ENCODE measurements around the gene LGALS9. TPM values are rescaled to one million over a fixed set of nuclear protein-coding genes. Genes with fewer than 3 reads are reported as not detected.

LGALS9 gene
- 10 to 100 TPM; 19.9 to 29.6 TPM for total RNA-seq

- DNase-seq (ENCODE audit: low spot score), result no peak
- Mint-ChIP-seq H3K36me3 (no peaks in the 10 kb centered on the region), H3K9me3 (no peaks in the 10 kb centered on the region), H3K27me3 (no peaks in the 10 kb centered on the region), H3K4me1 (ENCODE audit: low read depth in 2 of 2) (peaks cover 18 to 30% of the 10 kb centered on the region in 2 donors), H3K27ac (peak within 1 kb of the TSS; percentile 83 to 92), H3K4me3 (peak within 1 kb of the TSS; percentile 92)
- peak; percentile 59 to 70 for ATAC-seq
These were observed at the start of gene LGALS9 for GRCh38 chr17:27630607-27631410. TSS of gene LGALS9 (plus strand) at chr17:27631188. CDS start at chr17:27631266, 78 bp downstream.

- H3K27me3 Mint-ChIP-seq, result no peaks in the 10 kb centered on the region
- H3K9me3 Mint-ChIP-seq, result no peaks in the 10 kb centered on the region
These were observed 48.3 kb upstream of the LGALS9 start for GRCh38 chr17:27582696-27583095.

GRCh38 chr17:27585153-27585681, 45.8 kb upstream of the LGALS9 start:
- no peaks in the 10 kb centered on the region for H3K36me3 Mint-ChIP-seq

More at GRCh38 chr17:27582696-27583095, 48.3 kb upstream of the LGALS9 start:
- Mint-ChIP-seq H3K4me3 (no peak overlapping the region), H3K27ac (no peak overlapping the region), H3K36me3 (no peaks in the 10 kb centered on the region), H3K4me1 (ENCODE audit: low read depth in 2 of 2) (peaks cover 28 to 36% of the 10 kb centered on the region in 2 donors)
- no peak for DNase-seq (ENCODE audit: low spot score)
- no peak for ATAC-seq

GRCh38 chr17:27585792-27586191, 45.2 kb upstream of the LGALS9 start:
- Mint-ChIP-seq H3K27me3 (no peaks in the 10 kb centered on the region), H3K9me3 (no peaks in the 10 kb centered on the region), H3K4me1 (ENCODE audit: low read depth in 2 of 2) (peaks cover 8 to 11% of the 10 kb centered on the region in 2 donors), H3K4me3 (no peak overlapping the region), H3K36me3 (no peaks in the 10 kb centered on the region), H3K27ac (no peak overlapping the region)
- no peak for ATAC-seq
- no peak for DNase-seq (ENCODE audit: low spot score)

More at GRCh38 chr17:27585153-27585681, 45.8 kb upstream of the LGALS9 start:
- ATAC-seq (no peak), DNase-seq (ENCODE audit: low spot score) (no peak)
- Mint-ChIP-seq H3K4me1 (ENCODE audit: low read depth in 2 of 2) (peaks cover 10 to 13% of the 10 kb centered on the region in 2 donors), H3K27me3 (no peaks in the 10 kb centered on the region), H3K4me3 (no peak overlapping the region), H3K27ac (no peak overlapping the region), H3K9me3 (no peaks in the 10 kb centered on the region)

- ATAC-seq (no peak), DNase-seq (ENCODE audit: low spot score) (no peak)
- H3K4me3 Mint-ChIP-seq, result no peak overlapping the region
- no peak overlapping the region for H3K27ac Mint-ChIP-seq
- peaks cover 7 to 9% of the 10 kb centered on the region in 2 donors for H3K4me1 Mint-ChIP-seq (ENCODE audit: low read depth in 2 of 2)
- H3K36me3 Mint-ChIP-seq, result no peaks in the 10 kb centered on the region
- H3K9me3 Mint-ChIP-seq, result no peaks in the 10 kb centered on the region
- H3K27me3 Mint-ChIP-seq, result no peaks in the 10 kb centered on the region
These were observed 44.7 kb upstream of the LGALS9 start for GRCh38 chr17:27586203-27586721.

- H3K4me1 Mint-ChIP-seq (ENCODE audit: low read depth in 2 of 2), result no peaks in the 10 kb centered on the region
- H3K36me3 Mint-ChIP-seq, result no peaks in the 10 kb centered on the region
- H3K9me3 Mint-ChIP-seq, result no peaks in the 10 kb centered on the region
- H3K4me3 Mint-ChIP-seq, result no peak overlapping the region
- no peak overlapping the region for H3K27ac Mint-ChIP-seq
- ATAC-seq (no peak), DNase-seq (ENCODE audit: low spot score) (no peak)
- no peaks in the 10 kb centered on the region for H3K27me3 Mint-ChIP-seq
These were observed 42.6 kb upstream of the LGALS9 start for GRCh38 chr17:27588354-27588753.

- no peak overlapping the region for H3K27ac Mint-ChIP-seq
- no peaks in the 10 kb centered on the region for H3K9me3 Mint-ChIP-seq
- no peaks in the 10 kb centered on the region for H3K27me3 Mint-ChIP-seq
- no peak overlapping the region for H3K4me3 Mint-ChIP-seq
- H3K4me1 Mint-ChIP-seq (ENCODE audit: low read depth in 2 of 2), result peaks cover 0 to 4% of the 10 kb centered on the region in 2 donors
- ATAC-seq (no peak), DNase-seq (ENCODE audit: low spot score) (no peak)
- no peaks in the 10 kb centered on the region for H3K36me3 Mint-ChIP-seq
These were observed 40.1 kb upstream of the LGALS9 start for GRCh38 chr17:27590864-27591263.

- H3K27me3 Mint-ChIP-seq, result no peaks in the 10 kb centered on the region
- H3K9me3 Mint-ChIP-seq, result no peaks in the 10 kb centered on the region
- no peak overlapping the region for H3K27ac Mint-ChIP-seq
- peaks cover 4% of the 10 kb centered on the region for H3K36me3 Mint-ChIP-seq
- no peak overlapping the region for H3K4me3 Mint-ChIP-seq
- ATAC-seq, result no peak
- no peak for DNase-seq (ENCODE audit: low spot score)
- H3K4me1 Mint-ChIP-seq (ENCODE audit: low read depth in 2 of 2), result peaks cover 3 to 5% of the 10 kb centered on the region in 2 donors
These were observed 39.0 kb upstream of the LGALS9 start for GRCh38 chr17:27591986-27592385.

- Mint-ChIP-seq H3K4me1 (ENCODE audit: low read depth in 2 of 2) (peaks cover 3 to 5% of the 10 kb centered on the region in 2 donors), H3K27ac (no peak overlapping the region), H3K9me3 (no peaks in the 10 kb centered on the region), H3K4me3 (no peak overlapping the region), H3K27me3 (no peaks in the 10 kb centered on the region), H3K36me3 (peaks cover 4% of the 10 kb centered on the region)
- ATAC-seq (no peak), DNase-seq (ENCODE audit: low spot score) (no peak)
These were observed 37.6 kb upstream of the LGALS9 start for GRCh38 chr17:27593232-27593856.

- ATAC-seq (no peak), DNase-seq (ENCODE audit: low spot score) (no peak)
- Mint-ChIP-seq H3K4me3 (no peak overlapping the region), H3K36me3 (peaks cover 4% of the 10 kb centered on the region), H3K9me3 (no peaks in the 10 kb centered on the region), H3K27me3 (no peaks in the 10 kb centered on the region), H3K4me1 (ENCODE audit: low read depth in 2 of 2) (peaks cover 3 to 5% of the 10 kb centered on the region in 2 donors), H3K27ac (no peak overlapping the region)
These were observed 37.1 kb upstream of the LGALS9 start for GRCh38 chr17:27593857-27594255.

- no peak for DNase-seq (ENCODE audit: low spot score)
- no peak for ATAC-seq
- no peak overlapping the region for H3K4me3 Mint-ChIP-seq
These were observed 35.8 kb upstream of the LGALS9 start for GRCh38 chr17:27595208-27595607.

GRCh38 chr17:27596096-27596495, 34.9 kb upstream of the LGALS9 start:
- Mint-ChIP-seq H3K27ac (peak overlapping the region in 1 of 2 donors; percentile 67), H3K4me1 (ENCODE audit: low read depth in 2 of 2) (peaks cover 8 to 11% of the 10 kb centered on the region in 2 donors)
- no peak for ATAC-seq

More at GRCh38 chr17:27595208-27595607, 35.8 kb upstream of the LGALS9 start:
- H3K27ac Mint-ChIP-seq, result no peak overlapping the region
- H3K4me1 Mint-ChIP-seq (ENCODE audit: low read depth in 2 of 2), result peaks cover 8% of the 10 kb centered on the region in 2 donors
- no peaks in the 10 kb centered on the region for H3K27me3 Mint-ChIP-seq
- no peaks in the 10 kb centered on the region for H3K9me3 Mint-ChIP-seq
- H3K36me3 Mint-ChIP-seq, result peaks cover 4% of the 10 kb centered on the region

GRCh38 chr17:27596566-27597187, 34.3 kb upstream of the LGALS9 start:
- Mint-ChIP-seq H3K4me1 (ENCODE audit: low read depth in 2 of 2) (peaks cover 14 to 17% of the 10 kb centered on the region in 2 donors), H3K4me3 (no peak overlapping the region), H3K9me3 (no peaks in the 10 kb centered on the region), H3K27ac (peak overlapping the region in 1 of 2 donors; percentile 67), H3K36me3 (peaks cover 4% of the 10 kb centered on the region), H3K27me3 (no peaks in the 10 kb centered on the region)
- ATAC-seq (no peak), DNase-seq (ENCODE audit: low spot score) (no peak)

More at GRCh38 chr17:27596096-27596495, 34.9 kb upstream of the LGALS9 start:
- H3K27me3 Mint-ChIP-seq, result no peaks in the 10 kb centered on the region
- DNase-seq (ENCODE audit: low spot score), result no peak
- H3K36me3 Mint-ChIP-seq, result peaks cover 4% of the 10 kb centered on the region
- no peaks in the 10 kb centered on the region for H3K9me3 Mint-ChIP-seq
- no peak overlapping the region for H3K4me3 Mint-ChIP-seq

All from natural killer cell treated with Interleukin-12 subunit alpha and Interleukin-12 subunit beta and Interleukin-15 and Interleukin-18, amount 100 ng/mL, for 72 hours (primary cell).